M059J (cell line): Measurements from ENCODE around the gene U2AF1L4. TPM values are rescaled to one million over a fixed set of nuclear protein-coding genes. Genes with fewer than 3 reads are reported as not detected.
A peak's percentile ranks its signal among the peaks of the same experiment; 100 is the strongest.
"Not testable (repeated sequence)": the region's sequence is repeated elsewhere in the genome, so short reads cannot be mapped to it uniquely, and the experiment has no call there.

Source experiments
- DNase-seq: peaks from one replicate; pipeline ENCODE4 v3.0.0-alpha.2; 2012; ENCODE audit warnings: low read depth
- total RNA-seq: library from RNA; depleted of rRNA; stranded (reverse); fragments of >200 nt; shearing (Covaris generic); gene quantifications from 2 replicates; pipeline ENCODE4 v1.2.3, GENCODE V29; 2014

Gene U2AF1L4
- total RNA-seq, 1 experiment from 2014 or later = 18.0 TPM

DNA sequence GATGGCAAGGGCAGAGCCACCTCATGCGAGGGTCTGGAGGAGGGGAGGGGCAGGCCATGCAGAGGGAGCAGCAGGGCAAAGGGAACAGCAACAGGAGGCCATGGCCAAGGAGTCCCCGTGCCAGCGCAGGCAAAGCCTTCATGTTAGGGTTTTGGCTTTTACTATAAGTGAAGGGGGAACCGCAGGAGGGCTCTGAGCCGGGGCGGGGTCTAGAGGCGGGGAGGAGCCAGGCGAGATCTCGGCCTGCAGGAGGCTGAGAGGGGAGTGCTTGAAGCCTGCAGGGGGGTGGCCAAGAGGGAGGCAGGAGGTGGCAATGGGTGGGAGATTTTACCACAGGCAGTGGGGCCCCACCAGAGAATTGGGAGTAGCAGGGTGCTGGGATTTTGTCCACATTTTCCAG, 36.4 kb upstream of the U2AF1L4 start:
- DNase-seq = no peak

DNA sequence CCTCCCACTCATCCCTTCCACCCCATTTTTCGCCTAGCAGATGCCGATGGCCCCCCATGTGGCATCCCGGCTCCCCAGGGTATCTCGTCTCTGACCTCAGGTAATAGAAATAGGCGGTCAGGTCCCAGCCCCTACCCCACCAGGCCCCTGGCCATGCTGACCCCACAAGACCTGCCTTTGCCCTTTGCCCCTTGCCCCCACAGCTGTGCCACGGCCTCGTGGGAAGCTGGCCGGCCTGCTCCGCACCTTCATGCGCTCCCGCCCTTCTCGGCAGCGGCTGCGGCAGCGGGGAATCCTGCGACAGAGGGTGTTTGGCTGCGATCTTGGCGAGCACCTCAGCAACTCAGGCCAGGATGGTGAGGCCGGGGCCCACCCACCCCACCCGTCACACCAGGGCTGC, 35.5 kb upstream of the U2AF1L4 start:
- DNase-seq = no peak

DNA sequence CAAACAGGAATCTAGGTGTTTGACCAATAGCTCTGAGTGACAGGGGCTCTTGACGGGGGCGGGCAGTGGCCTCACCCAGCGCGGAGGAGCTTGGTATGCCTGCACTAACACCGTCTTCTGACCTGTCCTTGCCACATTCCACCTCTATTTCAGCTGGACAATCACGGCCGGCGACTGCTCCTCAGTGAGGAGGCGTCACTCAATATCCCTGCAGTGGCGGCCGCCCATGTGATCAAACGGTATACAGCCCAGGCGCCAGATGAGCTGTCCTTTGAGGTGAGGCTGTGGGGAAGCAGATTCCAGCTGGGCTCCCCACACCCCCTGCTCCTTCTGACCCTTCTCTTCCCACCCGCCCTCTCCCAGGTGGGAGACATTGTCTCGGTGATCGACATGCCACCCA, 34.8 kb upstream of the U2AF1L4 start:
- no peak for DNase-seq

DNA sequence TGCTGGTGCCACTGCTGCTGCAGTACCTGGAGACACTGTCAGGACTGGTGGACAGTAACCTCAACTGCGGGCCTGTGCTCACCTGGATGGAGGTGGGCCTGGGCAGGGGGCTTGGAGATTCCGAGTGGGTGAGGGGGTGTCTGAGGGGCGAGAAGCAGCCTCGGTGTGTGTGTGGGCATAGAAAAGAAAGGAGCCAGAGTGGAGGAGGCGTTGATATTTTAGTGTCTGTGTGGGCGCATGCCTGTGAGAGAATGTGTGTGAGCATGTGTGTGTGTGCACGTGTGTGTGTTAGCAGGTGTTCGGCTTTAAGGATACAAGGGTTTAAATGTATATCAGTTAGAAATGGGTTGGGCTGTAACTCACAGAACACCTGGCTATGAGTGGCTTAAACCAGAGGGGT, 33.8 kb upstream of the U2AF1L4 start:
- no peak for DNase-seq

DNA sequence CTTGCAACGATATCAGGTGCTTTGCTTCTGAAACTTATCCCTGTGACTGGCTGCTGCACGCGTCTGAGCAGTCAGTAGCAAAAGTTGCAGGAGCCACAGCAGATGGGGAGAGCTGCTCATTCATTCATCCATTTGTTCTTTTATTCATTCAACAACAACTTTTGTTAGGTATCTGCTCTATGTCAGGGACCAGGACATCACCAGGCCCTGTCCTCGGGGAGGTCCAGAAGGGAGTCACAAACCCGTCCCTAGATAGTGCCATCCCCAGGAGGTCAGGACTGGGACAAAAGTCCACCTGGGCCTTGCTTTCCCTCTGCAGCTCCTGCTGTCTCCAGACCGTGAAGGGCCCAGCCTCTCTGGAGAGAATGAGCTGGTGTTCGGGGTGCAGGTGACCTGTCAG, 32.7 kb upstream of the U2AF1L4 start:
- DNase-seq = no peak

GRCh38 chr19:35777086-35777841, 32.0 kb upstream of the U2AF1L4 start:
- DNase-seq = no peak

GRCh38 chr19:35776102-35776788, 31.0 kb upstream of the U2AF1L4 start:
- no peak for DNase-seq

GRCh38 chr19:35775298-35776101, 30.3 kb upstream of the U2AF1L4 start, which contains the start of gene ARHGAP33:
ARHGAP33 (plus strand) TSS chr19:35775564; CDS start chr19:35775659, 95 bp downstream.
- DNase-seq = peak; percentile 97

- no peak for DNase-seq
Measured at GRCh38 chr19:35775046-35775297, 29.8 kb upstream of the U2AF1L4 start.

DNA sequence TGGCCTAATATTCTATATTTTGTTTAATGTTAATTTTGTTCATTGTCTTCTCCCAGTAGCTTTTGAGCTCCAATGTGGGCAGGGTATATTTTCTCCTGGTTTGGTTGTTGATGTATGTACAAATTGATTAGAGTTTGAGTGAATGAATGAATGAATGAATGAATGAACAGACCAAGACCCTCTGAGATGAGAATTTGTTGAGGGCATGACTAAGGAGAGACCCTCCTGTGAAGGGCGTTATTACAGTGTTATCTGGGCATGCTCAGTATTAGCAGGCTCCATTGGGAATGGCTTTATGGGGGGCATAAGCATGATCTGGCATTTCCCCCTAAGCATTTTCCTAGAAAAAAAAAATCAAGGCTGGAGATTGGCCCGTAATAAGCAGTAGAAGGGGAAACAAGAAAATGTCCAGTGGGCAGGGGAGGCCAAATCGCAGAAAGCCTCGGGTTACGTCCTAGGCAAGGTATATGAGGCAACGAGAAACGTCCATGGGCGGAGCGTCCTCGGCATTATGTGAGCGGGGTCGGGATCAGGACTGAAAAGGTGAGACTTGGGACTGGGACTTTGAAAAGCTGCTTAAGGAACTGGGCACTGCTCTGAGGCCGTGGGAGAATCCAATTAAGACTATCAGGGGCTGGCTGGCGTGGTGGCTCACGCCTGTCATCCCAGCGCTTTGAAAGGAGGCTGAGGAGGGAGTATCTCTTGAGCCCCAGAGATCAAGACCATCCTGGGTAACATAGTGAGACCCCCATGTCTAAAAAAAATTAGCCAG, 29.2 kb upstream of the U2AF1L4 start:
- DNase-seq = peak; percentile 25

DNA sequence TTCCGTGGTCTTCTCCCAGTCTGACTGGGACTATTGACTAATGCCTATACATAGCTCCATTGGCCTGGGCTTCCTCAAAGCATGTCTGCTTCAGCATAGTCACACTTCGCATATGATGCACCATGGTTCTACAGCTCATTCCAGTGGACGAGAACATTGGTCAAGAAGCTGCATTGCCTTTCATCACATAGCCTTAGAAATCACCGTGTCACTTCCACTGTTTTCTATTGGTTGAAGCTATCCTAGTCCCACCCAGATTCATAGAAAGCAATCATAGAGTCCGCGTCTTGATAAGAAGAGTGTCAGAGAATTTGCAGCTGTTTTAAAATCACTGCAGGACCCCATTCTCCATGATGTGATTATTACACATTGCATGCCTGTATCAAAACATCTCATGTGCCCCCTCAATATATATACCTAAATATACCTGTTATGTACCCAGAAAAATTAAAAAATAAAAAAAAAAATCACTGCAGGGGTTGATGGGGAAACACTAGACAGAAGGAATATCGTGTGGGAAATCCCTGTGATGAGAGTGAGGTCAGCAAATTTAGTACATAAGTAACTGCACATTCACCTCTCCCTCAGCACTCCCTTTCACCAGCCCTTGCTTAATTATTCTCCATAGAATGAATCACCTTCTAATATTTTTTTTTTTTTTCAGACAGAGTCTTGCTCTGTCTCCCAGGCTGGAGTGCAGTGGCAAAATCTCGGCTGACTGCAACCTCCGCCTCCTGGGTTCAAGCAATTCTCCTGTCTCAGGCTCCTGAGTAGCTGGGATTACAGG, 28.0 kb upstream of the U2AF1L4 start:
- peak; percentile 32 for DNase-seq

DNA sequence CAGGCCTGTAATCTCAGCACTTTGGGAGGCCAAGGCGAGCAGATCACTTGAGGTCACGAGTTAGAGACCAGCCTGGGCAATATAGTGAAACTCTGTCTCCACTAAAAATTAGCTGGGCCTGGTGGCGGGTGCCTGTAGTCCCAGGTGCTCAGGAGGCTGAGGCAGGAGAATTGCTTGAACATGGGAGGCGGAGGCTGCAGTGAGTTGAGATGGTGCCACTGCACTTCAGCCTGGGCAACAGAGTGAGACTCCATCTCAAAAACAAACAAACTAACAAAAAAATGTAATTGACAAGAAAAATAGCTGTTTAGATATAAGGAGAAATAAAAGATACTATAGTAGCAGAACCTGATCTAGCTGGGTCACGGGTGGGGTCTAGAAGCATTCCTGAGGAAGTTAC, 27.1 kb upstream of the U2AF1L4 start:
- DNase-seq = not testable (repeated sequence)

GRCh38 chr19:35768082-35768421, 22.8 kb upstream of the U2AF1L4 start:
- DNase-seq = no peak

DNA sequence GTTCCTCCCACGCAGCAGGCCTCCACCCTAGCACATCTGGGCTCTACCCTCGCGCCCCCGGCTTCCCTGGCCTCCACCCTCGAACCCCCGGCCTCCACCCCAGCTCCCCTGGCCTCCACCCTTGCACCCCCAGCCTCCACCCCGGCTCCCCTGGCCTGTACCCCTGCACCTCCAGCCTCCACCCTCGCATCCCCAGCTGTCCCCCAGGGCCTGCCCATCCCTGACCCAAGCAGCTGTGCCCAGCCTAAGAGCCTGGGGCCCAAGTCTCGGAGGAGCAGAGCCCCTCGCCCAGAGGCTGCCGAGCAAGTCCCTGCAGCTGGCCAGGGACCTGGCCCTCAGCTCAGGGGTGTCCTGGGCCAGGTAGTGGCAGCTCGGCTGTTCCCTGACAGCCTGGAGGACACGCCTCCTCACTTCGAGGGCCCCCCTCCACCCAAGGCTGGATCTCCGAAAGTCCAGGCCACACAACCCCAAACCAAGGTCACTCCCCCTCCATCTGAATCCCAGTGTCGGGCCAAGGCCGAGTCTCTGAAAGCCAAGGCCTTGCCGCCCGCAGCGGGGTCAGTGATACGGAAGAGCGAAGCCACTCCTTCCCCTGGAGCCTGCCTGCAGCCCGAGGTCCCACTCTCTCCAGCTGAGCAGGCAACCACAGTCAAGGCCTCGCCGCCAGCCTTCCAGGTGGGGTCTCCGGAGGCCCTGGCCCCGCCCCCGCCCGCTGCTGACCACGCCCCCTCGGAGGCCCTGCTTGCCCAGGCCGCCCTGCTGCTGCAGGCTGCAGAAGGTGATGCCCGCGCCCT, 22.3 kb upstream of the U2AF1L4 start:
- no peak for DNase-seq

GRCh38 chr19:35766571-35767104, 21.4 kb upstream of the U2AF1L4 start:
- DNase-seq = no peak

DNA sequence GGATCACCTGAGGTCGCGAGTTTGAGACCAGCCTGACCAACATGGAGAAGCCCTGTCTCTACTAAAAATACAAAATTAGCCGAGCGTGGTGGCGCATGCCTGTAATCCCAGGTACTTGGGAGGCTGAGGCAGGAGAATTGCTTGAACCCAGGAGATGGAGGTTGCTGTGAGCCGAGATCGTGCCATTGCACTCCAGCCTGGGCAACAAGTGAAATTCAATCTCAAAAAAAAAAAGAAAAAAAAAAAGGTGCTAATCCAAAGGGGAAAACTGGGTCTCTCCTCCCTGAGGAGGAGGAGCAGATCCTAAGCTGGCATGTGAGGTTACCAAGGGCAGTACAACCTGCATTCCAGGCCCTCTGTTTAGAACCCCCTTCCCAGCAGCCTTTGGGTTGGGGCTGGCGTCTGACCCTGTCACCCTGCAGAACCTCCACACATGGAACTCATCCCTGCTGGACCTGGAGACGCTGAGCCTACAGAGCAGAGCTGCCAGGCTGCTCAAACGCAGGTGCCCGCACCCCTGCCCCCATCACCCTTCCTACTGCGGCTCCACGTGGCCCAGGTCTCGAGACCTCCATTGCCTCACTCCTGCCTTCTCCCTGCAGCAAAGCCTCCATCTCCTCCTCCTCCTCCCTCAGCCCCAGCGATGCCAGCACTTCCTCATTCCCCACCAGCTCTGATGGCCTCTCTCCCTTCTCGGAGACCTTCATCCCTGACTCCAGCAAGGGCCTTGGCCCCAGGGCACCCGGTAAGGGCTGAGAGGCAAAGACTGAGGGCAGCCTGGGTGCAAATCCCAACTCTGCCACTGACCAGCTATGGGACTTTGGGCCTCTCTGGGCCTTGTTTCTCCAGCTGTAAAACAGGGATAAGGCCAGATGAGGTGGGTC, 19.5 kb upstream of the U2AF1L4 start:
- DNase-seq = no peak

GRCh38 chr19:35760711-35761349, 15.6 kb upstream of the U2AF1L4 start:
- DNase-seq = peak; percentile 79

DNA sequence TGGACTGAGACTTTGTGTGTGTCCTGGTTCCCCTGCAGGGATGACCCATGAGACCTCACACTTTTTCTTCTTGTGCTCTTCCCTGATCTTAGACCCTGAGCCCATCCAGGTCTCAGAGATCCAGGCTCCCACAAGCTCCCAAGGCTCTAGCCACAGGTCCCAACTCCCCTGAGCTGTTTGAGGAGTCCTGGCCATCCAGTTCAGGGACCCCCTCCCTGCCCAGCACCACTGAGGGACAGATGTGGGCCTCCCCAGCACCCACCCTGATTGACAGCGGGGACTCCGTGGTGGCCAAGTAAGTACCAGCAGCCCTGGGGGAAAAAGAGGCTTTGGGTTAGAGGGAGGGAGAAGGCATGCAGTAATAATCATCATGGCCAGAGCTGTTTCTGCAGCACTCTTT, 14.5 kb upstream of the U2AF1L4 start:
- no peak for DNase-seq
